DMS 273 treated with DMSO at 0.1 percent for 48 hours (cell line): Measurements from ENCODE around the gene THOC7.

Experiments
- DNase-seq: peaks from one replicate; lab custom pipeline; 2025; lab: John Stamatoyannopoulos, UW

Gene THOC7

GRCh38 chr3:63842127-63842526, 21.5 kb downstream of the THOC7 start:
- DNase-seq = no peak

GRCh38 chr3:63841704-63842103, 21.9 kb downstream of the THOC7 start:
- DNase-seq = no peak

GRCh38 chr3:63832395-63832794, 31.2 kb downstream of the THOC7 start:
- no peak for DNase-seq

- no peak for DNase-seq
These were observed 33.1 kb downstream of the THOC7 start for GRCh38 chr3:63830526-63830925.

GRCh38 chr3:63824309-63824708, 39.3 kb downstream of the THOC7 start:
- DNase-seq = no peak

- DNase-seq = no peak
These were observed 44.5 kb downstream of the THOC7 start, which contains the start of gene C3orf49 for GRCh38 chr3:63819151-63819398. Gene C3orf49 (plus strand): TSS chr3:63819299. CDS start chr3:63819472, 173 bp downstream.

GRCh38 chr3:63818282-63819150, 45.1 kb downstream of the THOC7 start:
- DNase-seq = no peak

GRCh38 chr3:63817225-63817624, 46.4 kb downstream of the THOC7 start:
- no peak for DNase-seq

- no peak for DNase-seq
These were observed 49.4 kb downstream of the THOC7 start for GRCh38 chr3:63814237-63814636.

GRCh38 chr3:63809607-63810006, 54.0 kb downstream of the THOC7 start:
- DNase-seq = no peak

- no peak for DNase-seq
These were observed 55.0 kb downstream of the THOC7 start for GRCh38 chr3:63808633-63809032.

- DNase-seq = no peak
These were observed 55.5 kb downstream of the THOC7 start for GRCh38 chr3:63807961-63808565.

- DNase-seq = no peak
These were observed 59.7 kb downstream of the THOC7 start for GRCh38 chr3:63803911-63804310.

- DNase-seq = no peak
These were observed 63.5 kb downstream of the THOC7 start for GRCh38 chr3:63800097-63800496.

- no peak for DNase-seq
These were observed 64.7 kb downstream of the THOC7 start for GRCh38 chr3:63798949-63799348.

GRCh38 chr3:63798544-63798943, 65.1 kb downstream of the THOC7 start:
- no peak for DNase-seq

- no peak for DNase-seq
These were observed 68.2 kb downstream of the THOC7 start for GRCh38 chr3:63795438-63795837.

- no peak for DNase-seq
These were observed 71.6 kb downstream of the THOC7 start for GRCh38 chr3:63791974-63792373.
